Fibroblast of the conjunctiva (primary cell): ENCODE results near the gene MAP3K14.

Experiments
- DNase-seq: peaks from one replicate; pipeline ENCODE4 v3.0.0-alpha.2; 2010; ENCODE audit warnings: low read depth

MAP3K14 gene

GRCh38 chr17:45222289-45222995 lies 94.4 kb downstream of the MAP3K14 start:
- no peak for DNase-seq

- DNase-seq: no peak
Measured at GRCh38 chr17:45222014-45222288, 94.9 kb downstream of the MAP3K14 start.

GRCh38 chr17:45221081-45222013 lies 95.5 kb downstream of the MAP3K14 start, which contains the start of gene FMNL1:
TSS of gene FMNL1 (plus strand) at chr17:45221885. CDS start at chr17:45222125, 240 bp downstream.
- no peak for DNase-seq

GRCh38 chr17:45220079-45220478 lies 96.7 kb downstream of the MAP3K14 start:
- DNase-seq: no peak

GRCh38 chr17:45218895-45219661 lies 97.7 kb downstream of the MAP3K14 start:
- peak; percentile 88 for DNase-seq
